HG03469 (cell line): ENCODE data around the gene CNOT8.
"Not testable (repeated sequence)": the region's sequence is repeated elsewhere in the genome, so short reads cannot be mapped to it uniquely, and the experiment has no call there.

ENCODE experiments used
- ATAC-seq: cut with Tn5 transposase; IDR thresholded peaks from one replicate; pipeline ENCODE4 v1.9.1; 2021; ENCODE audit warnings: mild to moderate bottlenecking, moderate library complexity, moderate number of reproducible peaks; ENCODE audit not compliant: unreplicated experiment

CNOT8 gene

GRCh38 chr5:154858297-154858971, at the start of gene CNOT8:
CNOT8 (plus strand) TSS chr5:154858627; CDS start chr5:154863279, 4,652 bp downstream.
- peak; percentile 58 for ATAC-seq

GRCh38 chr5:154811239-154811638, 47.2 kb upstream of the CNOT8 start:
- ATAC-seq = no peak

DNA sequence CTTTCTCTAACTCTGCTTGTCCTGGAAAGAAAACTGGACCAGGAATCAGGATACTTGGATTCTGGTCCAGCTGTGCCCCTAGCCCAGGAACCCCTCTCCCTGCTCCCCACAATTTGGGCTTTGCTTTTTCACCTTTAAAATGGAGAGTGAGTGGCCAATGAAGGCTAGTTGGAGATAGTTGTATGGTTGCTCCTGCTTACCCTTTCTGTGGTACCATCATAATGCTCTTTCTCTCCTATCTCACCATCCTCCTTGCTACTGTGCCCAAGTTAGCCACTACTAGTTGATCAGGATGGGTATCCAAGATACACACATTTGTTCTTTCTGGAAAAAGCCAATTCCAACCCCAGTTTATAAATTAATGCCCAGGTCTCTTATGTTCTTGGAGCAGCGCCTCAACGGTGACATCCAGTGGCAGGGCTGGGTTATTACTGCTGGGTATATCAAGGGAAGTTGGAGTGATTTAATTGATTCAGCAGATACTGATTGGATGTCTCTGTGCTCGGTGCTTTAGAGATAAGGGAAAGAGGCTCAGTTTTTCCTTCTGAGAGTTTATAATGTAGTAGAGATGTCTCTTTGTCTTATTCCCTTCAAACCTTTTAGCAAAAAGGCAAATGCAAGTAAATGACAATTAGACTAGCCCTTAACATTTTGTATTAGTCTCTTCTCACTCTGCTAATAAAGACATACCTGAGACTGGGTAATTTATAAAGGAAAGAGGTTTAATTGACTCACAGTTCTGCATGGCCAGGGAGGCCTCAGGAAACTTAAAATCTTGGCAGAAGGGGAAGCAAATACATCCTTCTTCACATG, 46.6 kb upstream of the CNOT8 start:
- peak; percentile 71 for ATAC-seq

GRCh38 chr5:154813158-154813557, 45.3 kb upstream of the CNOT8 start:
- no peak for ATAC-seq

GRCh38 chr5:154813736-154814135, 44.7 kb upstream of the CNOT8 start:
- no peak for ATAC-seq

DNA sequence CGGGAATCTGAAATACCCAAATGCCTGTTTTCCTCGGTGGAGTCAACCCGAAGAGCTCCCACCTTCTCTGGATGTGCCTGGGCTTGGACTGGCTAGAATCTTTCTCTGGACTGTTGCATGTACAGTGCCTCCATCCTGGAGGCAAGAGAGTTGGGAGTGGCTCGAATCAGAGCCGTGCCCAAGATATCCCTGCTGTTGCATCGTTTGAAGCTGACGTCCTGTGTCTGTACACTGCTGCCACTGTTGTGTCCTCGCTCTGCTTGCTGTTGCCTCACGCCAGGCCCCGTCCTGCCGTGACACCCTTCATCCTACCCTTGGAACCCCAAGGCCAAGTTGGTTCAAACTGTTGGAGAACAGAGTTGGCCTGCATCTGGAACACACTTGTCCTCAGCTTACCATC, 43.4 kb upstream of the CNOT8 start:
- ATAC-seq = no peak

DNA sequence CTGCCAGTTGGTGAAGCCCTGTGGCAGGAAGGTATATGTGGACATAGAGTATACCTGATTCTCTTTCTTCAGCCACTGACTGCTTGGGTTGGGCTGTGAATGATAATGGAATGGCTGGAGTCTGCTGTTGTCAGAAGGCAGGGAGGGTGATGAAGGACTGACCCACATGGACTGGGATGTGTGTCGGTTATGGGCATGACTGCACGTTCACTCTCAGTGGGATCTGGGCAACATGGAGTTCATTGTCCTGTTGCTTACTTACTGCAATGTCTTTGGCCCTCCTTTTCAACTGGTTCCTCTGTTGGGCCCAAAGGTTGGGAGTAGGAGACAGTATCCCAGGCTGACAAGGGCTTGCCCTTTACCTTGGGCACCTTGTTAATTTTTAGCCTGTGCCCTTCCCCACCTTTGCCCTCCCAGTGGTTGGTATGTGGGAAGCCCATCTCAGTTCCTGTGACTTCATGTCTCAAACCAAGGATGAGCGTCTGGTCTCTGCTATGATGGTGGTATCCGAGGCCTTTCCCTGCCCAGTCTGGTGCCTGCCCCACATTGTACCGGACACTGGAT, 42.7 kb upstream of the CNOT8 start:
- ATAC-seq = no peak

DNA sequence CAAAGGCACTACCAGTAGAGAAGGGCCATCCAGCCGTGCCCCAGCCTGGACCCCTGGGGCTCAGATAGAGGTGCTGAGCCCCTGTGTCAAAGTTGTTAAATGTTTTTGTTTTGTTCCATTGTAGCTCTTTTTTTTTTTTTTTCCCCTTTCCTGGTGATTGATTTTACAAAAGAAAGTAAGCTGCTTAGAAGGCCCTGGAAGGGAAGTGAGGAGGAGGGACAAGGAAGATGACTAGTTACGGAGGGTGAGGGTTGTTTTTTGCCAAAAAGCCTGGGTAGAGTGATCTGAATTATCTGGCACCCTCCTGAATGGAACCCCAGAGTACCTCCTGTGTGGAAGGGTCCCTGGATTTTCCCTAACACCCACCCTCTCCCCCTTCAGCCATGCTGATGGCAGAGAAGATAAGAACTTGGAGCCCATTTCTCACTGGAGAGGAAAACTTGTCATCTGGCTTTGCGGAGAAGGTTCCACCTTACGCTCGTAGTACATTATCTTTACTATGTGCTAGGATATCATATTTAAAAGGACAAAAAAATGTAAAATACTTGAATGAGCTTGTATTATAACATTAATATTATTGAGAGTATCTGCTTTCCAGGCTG, 41.4 kb upstream of the CNOT8 start:
- no peak for ATAC-seq

GRCh38 chr5:154817815-154818214, 40.6 kb upstream of the CNOT8 start:
- ATAC-seq = no peak

DNA sequence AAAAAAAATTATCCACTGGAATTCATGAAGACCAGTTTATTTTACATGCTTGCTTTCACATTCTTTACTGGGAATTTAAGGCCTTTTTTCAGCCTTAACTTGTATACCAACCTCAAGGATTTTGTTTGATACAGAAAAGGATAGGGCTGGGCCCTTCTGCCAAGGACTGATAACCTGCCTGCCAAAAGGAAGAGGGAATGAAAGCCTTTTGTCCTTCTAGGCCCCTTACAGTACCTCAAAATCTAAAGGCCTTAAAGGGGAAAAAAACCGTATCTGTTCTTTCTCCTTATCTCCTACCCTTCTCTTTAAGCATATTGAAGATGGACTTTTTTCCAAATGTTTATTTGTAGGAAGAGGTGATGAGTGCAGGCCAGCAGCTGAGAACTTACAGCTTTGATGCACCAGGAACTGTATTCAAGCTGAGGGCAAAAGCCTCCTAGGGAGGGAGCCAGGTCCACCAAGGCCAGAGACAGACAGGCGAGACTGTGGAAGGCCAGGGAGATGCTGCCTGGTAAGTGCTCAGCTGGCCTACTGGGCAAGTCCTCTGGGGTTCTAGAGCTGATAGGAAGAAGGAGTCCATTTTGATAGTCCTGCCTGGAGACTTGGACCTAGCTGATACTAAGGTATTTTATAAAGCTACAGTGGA, 39.8 kb upstream of the CNOT8 start:
- ATAC-seq = no peak

GRCh38 chr5:154819546-154819945, 38.9 kb upstream of the CNOT8 start:
- no peak for ATAC-seq

DNA sequence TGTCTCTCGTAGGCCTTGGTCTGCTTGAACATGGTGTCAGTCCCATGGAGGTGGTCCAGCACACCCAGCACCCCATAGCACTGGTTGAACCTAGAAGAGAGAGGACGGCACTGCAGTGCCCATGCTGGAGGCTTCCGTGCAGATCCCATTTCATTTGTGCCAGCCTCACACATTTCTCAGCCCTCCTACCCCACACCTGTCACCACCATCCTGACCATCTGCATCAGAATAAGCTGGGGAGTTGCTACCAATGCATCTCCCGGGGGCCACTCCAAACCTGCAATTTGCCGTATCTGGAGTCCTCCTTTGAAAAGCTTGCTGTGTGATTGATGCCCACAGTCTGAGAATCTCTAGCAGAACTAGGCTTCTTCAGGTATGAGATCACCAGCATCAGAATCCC, 38.0 kb upstream of the CNOT8 start:
- no peak for ATAC-seq

DNA sequence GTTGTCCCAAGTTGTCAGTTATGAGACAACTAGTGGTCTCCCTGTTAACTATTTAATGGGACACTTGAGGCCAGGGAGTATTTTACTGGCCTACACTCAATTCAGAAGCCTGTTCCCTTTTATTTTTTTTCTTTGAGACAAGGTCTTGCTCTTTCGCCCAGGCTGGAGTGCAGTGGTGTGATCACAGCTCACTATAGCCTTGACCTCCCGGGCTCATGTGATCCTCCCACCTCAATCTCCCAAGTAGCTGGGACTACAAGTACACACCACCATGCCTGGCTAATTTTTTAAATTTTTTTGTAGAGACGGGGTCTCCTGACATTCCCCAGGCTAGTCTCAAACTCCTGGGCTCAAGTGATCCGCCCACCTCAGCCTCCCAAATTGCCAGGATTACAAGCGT, 35.5 kb upstream of the CNOT8 start:
- ATAC-seq = not testable (repeated sequence)

GRCh38 chr5:154823605-154824004, 34.8 kb upstream of the CNOT8 start:
- ATAC-seq = no peak

DNA sequence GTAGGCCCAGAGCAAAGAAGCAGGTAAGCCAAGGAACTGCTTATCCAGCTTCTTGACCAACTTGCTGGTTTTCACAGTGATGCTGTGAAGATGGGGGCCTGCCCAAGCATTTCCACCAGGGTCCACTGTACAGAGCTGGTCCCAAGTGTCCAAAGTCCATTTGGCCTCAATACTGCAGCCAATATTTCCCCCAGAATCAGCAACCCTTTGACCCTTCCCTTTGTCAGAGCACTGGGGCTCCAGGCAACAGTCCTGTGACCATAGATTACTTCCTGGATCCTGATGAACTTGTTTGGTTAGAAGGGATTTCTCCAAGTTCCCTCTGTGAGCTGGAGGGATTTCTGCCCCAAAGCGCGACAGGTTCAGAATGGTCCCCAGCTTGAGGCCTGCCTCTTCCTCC, 34.4 kb upstream of the CNOT8 start:
- no peak for ATAC-seq

DNA sequence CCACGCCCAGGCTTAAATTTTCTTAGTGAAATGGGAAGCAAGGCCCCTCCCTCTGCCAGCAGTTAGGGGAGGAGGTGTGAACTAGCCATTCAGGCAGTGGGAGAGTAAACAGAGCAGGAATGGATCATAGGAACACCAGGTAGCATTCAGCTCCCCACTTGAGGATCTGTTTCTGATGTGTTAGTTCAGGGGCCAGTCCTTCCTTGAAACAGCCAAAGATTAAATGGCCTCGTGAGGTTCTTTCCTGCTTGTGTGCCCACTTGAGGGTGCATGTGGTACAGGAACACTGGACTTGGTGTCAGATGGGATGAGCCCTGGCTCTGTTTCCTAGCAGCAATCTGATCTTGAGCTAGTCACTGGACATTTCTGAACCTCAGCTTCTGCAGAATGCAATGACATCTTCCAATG, 29.2 kb upstream of the CNOT8 start:
- no peak for ATAC-seq

- ATAC-seq = no peak
Observed at GRCh38 chr5:154829589-154830218, 28.7 kb upstream of the CNOT8 start.

GRCh38 chr5:154830219-154830595, 28.2 kb upstream of the CNOT8 start:
- ATAC-seq = no peak

GRCh38 chr5:154830596-154830995, 27.8 kb upstream of the CNOT8 start:
- no peak for ATAC-seq

DNA sequence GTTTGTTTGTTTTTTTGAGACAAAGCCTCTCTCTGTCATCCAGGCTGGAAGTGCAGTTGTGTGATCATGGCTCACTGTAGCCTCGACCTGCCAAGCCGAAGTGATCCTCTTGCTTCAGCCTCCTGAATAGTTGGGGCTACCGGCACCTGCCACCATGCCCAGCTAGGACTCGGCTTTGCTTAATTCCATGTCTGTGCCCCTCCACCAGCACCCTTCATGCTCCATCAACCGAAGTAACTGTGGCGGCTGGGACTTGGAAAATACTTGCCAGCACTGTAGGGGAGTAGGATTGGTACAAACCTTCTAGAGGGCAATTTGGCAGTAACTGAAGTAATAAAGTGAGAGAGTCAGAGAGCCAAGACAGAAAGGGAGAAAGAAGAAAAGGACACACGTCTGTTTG, 27.0 kb upstream of the CNOT8 start:
- no peak for ATAC-seq

DNA sequence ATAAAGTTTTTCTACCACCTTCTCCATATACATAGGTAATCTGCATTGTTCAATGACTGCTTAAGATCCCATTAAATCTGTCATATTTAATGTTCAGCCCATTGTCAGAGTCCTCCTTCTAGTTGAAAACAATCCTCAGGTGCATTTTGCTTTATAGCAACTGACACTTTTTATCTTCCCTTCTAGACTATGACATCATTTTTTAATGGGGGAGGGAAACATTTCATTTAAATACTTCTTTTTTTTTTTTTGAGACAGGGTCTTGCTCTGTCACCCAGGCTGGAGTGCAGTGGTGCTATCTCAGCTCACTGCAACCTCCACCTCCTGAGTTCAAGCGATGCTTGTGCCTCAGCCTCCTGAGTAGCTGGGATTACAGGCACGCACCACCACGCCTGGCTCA, 25.6 kb upstream of the CNOT8 start:
- ATAC-seq = not testable (repeated sequence)
